Tibial nerve (tissue), 3 donors: ENCODE data around the gene NEU2.

Experiments
- POLR2A ChIP-seq, 2 donors: fragments of 450-650 bp; IDR thresholded peaks; one replicate each; pipeline ENCODE4 v1.6.1; 2017; ENCODE audit warnings: antibody characterized with exemption in 2 of 2, mild to moderate bottlenecking in 2 of 2, moderate library complexity in 2 of 2
- TF ChIP-seq, protein P1 (sequence below), 5 experiments: fragments of 200-600 bp in 3 of 5; fragments of 450-650 bp in 2 of 5; sonication (generic) in 3 of 5; IDR thresholded peaks; one replicate each; pipeline ENCODE4 v1.5.1; 2016 to 2019; ENCODE audit warnings: antibody characterized with exemption in 5 of 5, mild to moderate bottlenecking in 3 of 5, moderate library complexity in 2 of 5

GRCh38 chr2:233048569-233049193 is 16.2 kb downstream of the NEU2 start:
- TF ChIP-seq, protein P1, sequence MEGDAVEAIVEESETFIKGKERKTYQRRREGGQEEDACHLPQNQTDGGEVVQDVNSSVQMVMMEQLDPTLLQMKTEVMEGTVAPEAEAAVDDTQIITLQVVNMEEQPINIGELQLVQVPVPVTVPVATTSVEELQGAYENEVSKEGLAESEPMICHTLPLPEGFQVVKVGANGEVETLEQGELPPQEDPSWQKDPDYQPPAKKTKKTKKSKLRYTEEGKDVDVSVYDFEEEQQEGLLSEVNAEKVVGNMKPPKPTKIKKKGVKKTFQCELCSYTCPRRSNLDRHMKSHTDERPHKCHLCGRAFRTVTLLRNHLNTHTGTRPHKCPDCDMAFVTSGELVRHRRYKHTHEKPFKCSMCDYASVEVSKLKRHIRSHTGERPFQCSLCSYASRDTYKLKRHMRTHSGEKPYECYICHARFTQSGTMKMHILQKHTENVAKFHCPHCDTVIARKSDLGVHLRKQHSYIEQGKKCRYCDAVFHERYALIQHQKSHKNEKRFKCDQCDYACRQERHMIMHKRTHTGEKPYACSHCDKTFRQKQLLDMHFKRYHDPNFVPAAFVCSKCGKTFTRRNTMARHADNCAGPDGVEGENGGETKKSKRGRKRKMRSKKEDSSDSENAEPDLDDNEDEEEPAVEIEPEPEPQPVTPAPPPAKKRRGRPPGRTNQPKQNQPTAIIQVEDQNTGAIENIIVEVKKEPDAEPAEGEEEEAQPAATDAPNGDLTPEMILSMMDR (IDR thresholded peaks at IDR 0.05) = no peak
- no peak for TF ChIP-seq POLR2A (IDR thresholded peaks at IDR 0.05)
